WTC11 (cell line): ENCODE data around the gene AKAP7. TPM values are rescaled to one million over a fixed set of nuclear protein-coding genes. Genes with fewer than 3 reads are reported as not detected.
A peak's percentile ranks its signal among the peaks of the same experiment; 100 is the strongest.
"Not testable (repeated sequence)": the region's sequence is repeated elsewhere in the genome, so short reads cannot be mapped to it uniquely, and the experiment has no call there.

Experiments used
- ATAC-seq: fragments of 200-7000 bp; cut with Tn5 transposase; 2 replicates; pipeline ENCODE4 v1.10.0; 2021; ENCODE audit warnings: mild to moderate bottlenecking, moderate library complexity
- CTCF ChIA-PET: fragments of 300-600 bp; sonication (Branson Sonifier 250); formaldehyde crosslinking; loops from one replicate; lab custom pipeline; 2021; ENCODE audit warnings: antibody characterized with exemption; lab: Charles Lee
- POLR2A ChIA-PET: fragments of 350-600 bp; sonication (Branson Sonifier 250); formaldehyde crosslinking; loops from one replicate; lab custom pipeline; 2021; ENCODE audit warnings: antibody characterized with exemption; lab: Charles Lee
- DNase-seq: peaks from one replicate; pipeline ENCODE4 v3.0.0; 2021; ENCODE audit warnings: low spot score
- H3K27ac Mint-ChIP-seq: 2 replicates; pipeline ENCODE4 v1.8.0; 2021; ENCODE audit warnings: mixed read lengths
- H3K27me3 Mint-ChIP-seq: 2 replicates; pipeline ENCODE4 v1.8.0; 2021; ENCODE audit warnings: low read depth, mild to moderate bottlenecking, moderate library complexity, mixed read lengths
- H3K36me3 Mint-ChIP-seq: 2 replicates; pipeline ENCODE4 v1.8.0; 2021; ENCODE audit warnings: mixed read lengths
- H3K4me1 Mint-ChIP-seq: 2 replicates; pipeline ENCODE4 v1.8.0; 2022; ENCODE audit warnings: mixed read lengths
- H3K4me3 Mint-ChIP-seq: 2 replicates; pipeline ENCODE4 v1.8.0; 2021; ENCODE audit warnings: mild to moderate bottlenecking, moderate library complexity, mixed read lengths
- H3K9me3 Mint-ChIP-seq: 2 replicates; pipeline ENCODE4 v1.8.0; 2021; ENCODE audit warnings: mixed read lengths
- ETV6 ChIP-seq: sonication (generic); formaldehyde crosslinking; IDR thresholded peaks from 2 replicates; pipeline ENCODE4 v1.8.1; 2022; ENCODE audit warnings: mild to moderate bottlenecking, missing genetic modification reagents
- GRHL2 ChIP-seq: fragments of 250-450 bp; sonication (Bioruptor Pico); IDR thresholded peaks from 2 replicates; pipeline ENCODE4 v1.8.0; 2022; ENCODE audit warnings: mild to moderate bottlenecking, moderate library complexity; ENCODE audit not compliant: insufficient replicate concordance, severe bottlenecking
- NR2C2 ChIP-seq: sonication (generic); formaldehyde crosslinking; IDR thresholded peaks from 2 replicates; pipeline ENCODE4 v1.8.0; 2022; ENCODE audit warnings: mild to moderate bottlenecking, missing genetic modification reagents
- ZNF121 ChIP-seq: sonication (generic); formaldehyde crosslinking; IDR thresholded peaks from 2 replicates; pipeline ENCODE4 v1.8.0; 2023; ENCODE audit warnings: missing genetic modification reagents
- total RNA-seq: library from RNA; stranded (reverse); gene quantifications from 3 replicates; pipeline ENCODE4 v1.2.3, GENCODE V29; 2021
- TF ChIP-seq, protein P1 (sequence below): fragments of 250-450 bp; sonication (Bioruptor Pico); IDR thresholded peaks from 2 replicates; pipeline ENCODE4 v1.9.0; 2021; ENCODE audit warnings: mild to moderate bottlenecking
- TF ChIP-seq, protein P2 (sequence below): sonication (generic); formaldehyde crosslinking; IDR thresholded peaks from 2 replicates; pipeline ENCODE4 v1.8.1; 2022; ENCODE audit warnings: low read depth, mild to moderate bottlenecking, moderate library complexity, missing genetic modification reagents, borderline replicate concordance
- TF ChIP-seq, protein P3 (sequence below): sonication (generic); formaldehyde crosslinking; IDR thresholded peaks from 2 replicates; pipeline ENCODE4 v1.8.0; 2023; ENCODE audit warnings: mild to moderate bottlenecking, missing genetic modification reagents
- TF ChIP-seq, protein P4 (sequence below): sonication (generic); formaldehyde crosslinking; IDR thresholded peaks from 2 replicates; pipeline ENCODE4 v1.8.1; 2022; ENCODE audit warnings: missing genetic modification reagents, borderline replicate concordance
- TF ChIP-seq, protein P5 (sequence below): fragments of 200-600 bp; IDR thresholded peaks from 2 replicates; pipeline ENCODE4 v1.8.0; 2022; ENCODE audit warnings: antibody characterized with exemption
- TF ChIP-seq, protein P6 (sequence below): sonication (generic); formaldehyde crosslinking; IDR thresholded peaks from 2 replicates; pipeline ENCODE4 v1.8.0; 2023; ENCODE audit warnings: missing genetic modification reagents, mild to moderate bottlenecking, borderline replicate concordance

Gene AKAP7
- total RNA-seq, 1 experiment from 2014 or later = 10.9 TPM

DNA sequence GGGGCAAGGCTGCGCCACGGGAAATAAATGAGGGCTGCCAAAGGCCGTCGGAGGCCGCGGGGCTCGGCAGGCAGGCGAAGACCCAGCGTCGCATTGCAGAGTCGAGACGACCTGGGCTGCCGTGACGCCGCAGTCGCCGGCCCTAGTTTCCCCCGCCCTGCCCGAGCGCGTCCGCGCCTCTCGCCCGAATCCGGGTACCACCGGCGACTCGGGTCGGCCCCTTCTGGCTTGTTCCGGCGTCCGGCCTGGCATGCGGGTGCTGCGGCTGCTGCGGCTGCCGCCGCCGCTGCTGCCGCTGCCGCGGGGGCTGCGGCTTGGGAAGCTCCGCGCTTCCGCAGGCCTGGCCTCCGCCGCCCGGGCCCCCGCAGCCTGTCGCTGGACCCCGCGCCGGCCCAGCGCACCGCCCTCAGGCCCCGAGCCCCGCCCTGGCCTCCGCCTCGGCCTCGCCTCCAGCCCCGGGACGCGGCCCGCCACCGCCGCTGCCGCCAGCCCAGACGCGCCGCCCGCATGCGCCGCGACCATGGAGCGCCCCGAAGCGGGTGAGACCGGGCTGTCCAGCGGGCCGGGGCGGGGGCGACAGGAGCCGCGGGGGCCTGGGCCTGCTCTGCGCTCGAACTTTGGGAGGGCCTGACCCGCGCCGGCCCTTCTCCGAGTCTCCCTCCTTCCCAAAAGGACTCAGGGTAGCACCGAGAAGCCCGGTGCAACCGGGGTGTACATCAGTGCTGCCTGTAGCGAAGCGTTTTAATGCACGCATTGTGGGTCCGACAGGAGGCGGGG is at the start of gene AKAP7 (continued):
- TF ChIP-seq, protein P1, sequence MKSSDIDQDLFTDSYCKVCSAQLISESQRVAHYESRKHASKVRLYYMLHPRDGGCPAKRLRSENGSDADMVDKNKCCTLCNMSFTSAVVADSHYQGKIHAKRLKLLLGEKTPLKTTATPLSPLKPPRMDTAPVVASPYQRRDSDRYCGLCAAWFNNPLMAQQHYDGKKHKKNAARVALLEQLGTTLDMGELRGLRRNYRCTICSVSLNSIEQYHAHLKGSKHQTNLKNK = no peak
- TF ChIP-seq, protein P2, sequence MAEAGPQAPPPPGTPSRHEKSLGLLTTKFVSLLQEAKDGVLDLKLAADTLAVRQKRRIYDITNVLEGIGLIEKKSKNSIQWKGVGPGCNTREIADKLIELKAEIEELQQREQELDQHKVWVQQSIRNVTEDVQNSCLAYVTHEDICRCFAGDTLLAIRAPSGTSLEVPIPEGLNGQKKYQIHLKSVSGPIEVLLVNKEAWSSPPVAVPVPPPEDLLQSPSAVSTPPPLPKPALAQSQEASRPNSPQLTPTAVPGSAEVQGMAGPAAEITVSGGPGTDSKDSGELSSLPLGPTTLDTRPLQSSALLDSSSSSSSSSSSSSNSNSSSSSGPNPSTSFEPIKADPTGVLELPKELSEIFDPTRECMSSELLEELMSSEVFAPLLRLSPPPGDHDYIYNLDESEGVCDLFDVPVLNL (CRISPR knock-in tag) = peak; percentile 62; the same call in 1 of the 2 replicates
- TF ChIP-seq, protein P3, sequence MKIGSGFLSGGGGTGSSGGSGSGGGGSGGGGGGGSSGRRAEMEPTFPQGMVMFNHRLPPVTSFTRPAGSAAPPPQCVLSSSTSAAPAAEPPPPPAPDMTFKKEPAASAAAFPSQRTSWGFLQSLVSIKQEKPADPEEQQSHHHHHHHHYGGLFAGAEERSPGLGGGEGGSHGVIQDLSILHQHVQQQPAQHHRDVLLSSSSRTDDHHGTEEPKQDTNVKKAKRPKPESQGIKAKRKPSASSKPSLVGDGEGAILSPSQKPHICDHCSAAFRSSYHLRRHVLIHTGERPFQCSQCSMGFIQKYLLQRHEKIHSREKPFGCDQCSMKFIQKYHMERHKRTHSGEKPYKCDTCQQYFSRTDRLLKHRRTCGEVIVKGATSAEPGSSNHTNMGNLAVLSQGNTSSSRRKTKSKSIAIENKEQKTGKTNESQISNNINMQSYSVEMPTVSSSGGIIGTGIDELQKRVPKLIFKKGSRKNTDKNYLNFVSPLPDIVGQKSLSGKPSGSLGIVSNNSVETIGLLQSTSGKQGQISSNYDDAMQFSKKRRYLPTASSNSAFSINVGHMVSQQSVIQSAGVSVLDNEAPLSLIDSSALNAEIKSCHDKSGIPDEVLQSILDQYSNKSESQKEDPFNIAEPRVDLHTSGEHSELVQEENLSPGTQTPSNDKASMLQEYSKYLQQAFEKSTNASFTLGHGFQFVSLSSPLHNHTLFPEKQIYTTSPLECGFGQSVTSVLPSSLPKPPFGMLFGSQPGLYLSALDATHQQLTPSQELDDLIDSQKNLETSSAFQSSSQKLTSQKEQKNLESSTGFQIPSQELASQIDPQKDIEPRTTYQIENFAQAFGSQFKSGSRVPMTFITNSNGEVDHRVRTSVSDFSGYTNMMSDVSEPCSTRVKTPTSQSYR = no peak
- TF ChIP-seq GRHL2 (CRISPR knock-in tag) (no peak), NR2C2 (CRISPR knock-in tag) (no peak), ETV6 (peak; percentile 92; the same call in 1 of the 2 replicates), ZNF121 (CRISPR knock-in tag) (peak; percentile 14; the same call in 1 of the 2 replicates)
- TF ChIP-seq, protein P4, sequence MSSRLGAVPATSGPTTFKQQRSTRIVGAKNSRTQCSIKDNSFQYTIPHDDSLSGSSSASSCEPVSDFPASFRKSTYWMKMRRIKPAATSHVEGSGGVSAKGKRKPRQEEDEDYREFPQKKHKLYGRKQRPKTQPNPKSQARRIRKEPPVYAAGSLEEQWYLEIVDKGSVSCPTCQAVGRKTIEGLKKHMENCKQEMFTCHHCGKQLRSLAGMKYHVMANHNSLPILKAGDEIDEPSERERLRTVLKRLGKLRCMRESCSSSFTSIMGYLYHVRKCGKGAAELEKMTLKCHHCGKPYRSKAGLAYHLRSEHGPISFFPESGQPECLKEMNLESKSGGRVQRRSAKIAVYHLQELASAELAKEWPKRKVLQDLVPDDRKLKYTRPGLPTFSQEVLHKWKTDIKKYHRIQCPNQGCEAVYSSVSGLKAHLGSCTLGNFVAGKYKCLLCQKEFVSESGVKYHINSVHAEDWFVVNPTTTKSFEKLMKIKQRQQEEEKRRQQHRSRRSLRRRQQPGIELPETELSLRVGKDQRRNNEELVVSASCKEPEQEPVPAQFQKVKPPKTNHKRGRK (CRISPR knock-in tag) = no peak
- TF ChIP-seq, protein P5, sequence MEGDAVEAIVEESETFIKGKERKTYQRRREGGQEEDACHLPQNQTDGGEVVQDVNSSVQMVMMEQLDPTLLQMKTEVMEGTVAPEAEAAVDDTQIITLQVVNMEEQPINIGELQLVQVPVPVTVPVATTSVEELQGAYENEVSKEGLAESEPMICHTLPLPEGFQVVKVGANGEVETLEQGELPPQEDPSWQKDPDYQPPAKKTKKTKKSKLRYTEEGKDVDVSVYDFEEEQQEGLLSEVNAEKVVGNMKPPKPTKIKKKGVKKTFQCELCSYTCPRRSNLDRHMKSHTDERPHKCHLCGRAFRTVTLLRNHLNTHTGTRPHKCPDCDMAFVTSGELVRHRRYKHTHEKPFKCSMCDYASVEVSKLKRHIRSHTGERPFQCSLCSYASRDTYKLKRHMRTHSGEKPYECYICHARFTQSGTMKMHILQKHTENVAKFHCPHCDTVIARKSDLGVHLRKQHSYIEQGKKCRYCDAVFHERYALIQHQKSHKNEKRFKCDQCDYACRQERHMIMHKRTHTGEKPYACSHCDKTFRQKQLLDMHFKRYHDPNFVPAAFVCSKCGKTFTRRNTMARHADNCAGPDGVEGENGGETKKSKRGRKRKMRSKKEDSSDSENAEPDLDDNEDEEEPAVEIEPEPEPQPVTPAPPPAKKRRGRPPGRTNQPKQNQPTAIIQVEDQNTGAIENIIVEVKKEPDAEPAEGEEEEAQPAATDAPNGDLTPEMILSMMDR = no peak
- TF ChIP-seq, protein P6, sequence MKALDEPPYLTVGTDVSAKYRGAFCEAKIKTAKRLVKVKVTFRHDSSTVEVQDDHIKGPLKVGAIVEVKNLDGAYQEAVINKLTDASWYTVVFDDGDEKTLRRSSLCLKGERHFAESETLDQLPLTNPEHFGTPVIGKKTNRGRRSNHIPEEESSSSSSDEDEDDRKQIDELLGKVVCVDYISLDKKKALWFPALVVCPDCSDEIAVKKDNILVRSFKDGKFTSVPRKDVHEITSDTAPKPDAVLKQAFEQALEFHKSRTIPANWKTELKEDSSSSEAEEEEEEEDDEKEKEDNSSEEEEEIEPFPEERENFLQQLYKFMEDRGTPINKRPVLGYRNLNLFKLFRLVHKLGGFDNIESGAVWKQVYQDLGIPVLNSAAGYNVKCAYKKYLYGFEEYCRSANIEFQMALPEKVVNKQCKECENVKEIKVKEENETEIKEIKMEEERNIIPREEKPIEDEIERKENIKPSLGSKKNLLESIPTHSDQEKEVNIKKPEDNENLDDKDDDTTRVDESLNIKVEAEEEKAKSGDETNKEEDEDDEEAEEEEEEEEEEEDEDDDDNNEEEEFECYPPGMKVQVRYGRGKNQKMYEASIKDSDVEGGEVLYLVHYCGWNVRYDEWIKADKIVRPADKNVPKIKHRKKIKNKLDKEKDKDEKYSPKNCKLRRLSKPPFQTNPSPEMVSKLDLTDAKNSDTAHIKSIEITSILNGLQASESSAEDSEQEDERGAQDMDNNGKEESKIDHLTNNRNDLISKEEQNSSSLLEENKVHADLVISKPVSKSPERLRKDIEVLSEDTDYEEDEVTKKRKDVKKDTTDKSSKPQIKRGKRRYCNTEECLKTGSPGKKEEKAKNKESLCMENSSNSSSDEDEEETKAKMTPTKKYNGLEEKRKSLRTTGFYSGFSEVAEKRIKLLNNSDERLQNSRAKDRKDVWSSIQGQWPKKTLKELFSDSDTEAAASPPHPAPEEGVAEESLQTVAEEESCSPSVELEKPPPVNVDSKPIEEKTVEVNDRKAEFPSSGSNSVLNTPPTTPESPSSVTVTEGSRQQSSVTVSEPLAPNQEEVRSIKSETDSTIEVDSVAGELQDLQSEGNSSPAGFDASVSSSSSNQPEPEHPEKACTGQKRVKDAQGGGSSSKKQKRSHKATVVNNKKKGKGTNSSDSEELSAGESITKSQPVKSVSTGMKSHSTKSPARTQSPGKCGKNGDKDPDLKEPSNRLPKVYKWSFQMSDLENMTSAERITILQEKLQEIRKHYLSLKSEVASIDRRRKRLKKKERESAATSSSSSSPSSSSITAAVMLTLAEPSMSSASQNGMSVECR (CRISPR knock-in tag) = no peak
- TF ChIP-seq, all 79 proteins: peak for 22

DNA sequence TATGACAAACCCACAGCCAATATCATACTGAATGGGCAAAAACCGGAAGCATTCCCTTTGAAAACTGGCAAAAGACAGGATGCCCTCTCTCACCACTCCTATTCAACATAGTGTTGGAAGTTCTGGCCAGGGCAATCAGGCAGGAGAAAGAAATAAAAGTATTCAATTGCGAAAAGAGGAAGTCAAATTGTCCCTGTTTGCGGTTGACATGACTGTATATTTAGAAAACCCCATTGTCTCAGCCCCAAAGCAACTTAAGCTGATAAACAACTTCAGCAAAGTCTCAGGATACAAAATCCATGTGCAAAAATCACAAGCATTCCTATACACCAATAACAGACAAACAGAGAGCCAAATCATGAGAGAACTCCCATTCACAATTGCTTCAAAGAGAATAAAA is 44.9 kb upstream of the AKAP7 start:
- DNase-seq, H3K4me3 Mint-ChIP-seq, CTCF ChIA-PET, H3K4me1 Mint-ChIP-seq, ATAC-seq, H3K27ac Mint-ChIP-seq, POLR2A ChIA-PET: not testable (repeated sequence)
- Mint-ChIP-seq H3K36me3 (peaks cover 30% of the 10 kb centered on the region), H3K9me3 (peaks cover 62% of the 10 kb centered on the region), H3K27me3 (peaks cover 14% of the 10 kb centered on the region; the same call in 1 of the 2 replicates)

DNA sequence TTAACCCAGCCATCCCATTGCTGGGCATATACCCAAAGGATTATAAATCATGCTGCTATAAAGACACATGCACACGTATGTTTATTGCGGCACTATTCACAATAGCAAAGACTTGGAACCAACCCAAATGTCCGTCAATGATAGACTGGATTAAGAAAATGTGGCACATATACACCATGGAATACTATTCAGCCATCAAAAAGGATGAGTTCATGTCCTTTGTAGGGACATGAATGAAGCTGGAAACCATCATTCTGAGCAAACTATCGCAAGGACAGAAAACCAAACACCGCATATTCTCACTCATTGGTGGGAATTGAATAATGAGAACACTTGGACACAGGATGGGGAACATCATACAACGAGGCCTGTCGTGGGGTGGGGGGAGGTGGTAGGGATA is 43.3 kb upstream of the AKAP7 start:
- ATAC-seq, H3K27me3 Mint-ChIP-seq, POLR2A ChIA-PET, H3K4me3 Mint-ChIP-seq, H3K27ac Mint-ChIP-seq, CTCF ChIA-PET, H3K4me1 Mint-ChIP-seq, DNase-seq: not testable (repeated sequence)
- H3K9me3 Mint-ChIP-seq = peaks cover 48% of the 10 kb centered on the region
- peaks cover 18% of the 10 kb centered on the region for H3K36me3 Mint-ChIP-seq
